ENCODE data around the gene CSMD2.
A peak's percentile ranks its signal among the peaks of the same experiment; 100 is the strongest.

CSMD2 gene

GRCh38 chr1:34166625-34167361 is 1.8 kb upstream of the CSMD2 start:
- peak; percentile 32 for DNase-seq (ENCODE audit: low read depth)
- TF ChIP-seq, protein P1, sequence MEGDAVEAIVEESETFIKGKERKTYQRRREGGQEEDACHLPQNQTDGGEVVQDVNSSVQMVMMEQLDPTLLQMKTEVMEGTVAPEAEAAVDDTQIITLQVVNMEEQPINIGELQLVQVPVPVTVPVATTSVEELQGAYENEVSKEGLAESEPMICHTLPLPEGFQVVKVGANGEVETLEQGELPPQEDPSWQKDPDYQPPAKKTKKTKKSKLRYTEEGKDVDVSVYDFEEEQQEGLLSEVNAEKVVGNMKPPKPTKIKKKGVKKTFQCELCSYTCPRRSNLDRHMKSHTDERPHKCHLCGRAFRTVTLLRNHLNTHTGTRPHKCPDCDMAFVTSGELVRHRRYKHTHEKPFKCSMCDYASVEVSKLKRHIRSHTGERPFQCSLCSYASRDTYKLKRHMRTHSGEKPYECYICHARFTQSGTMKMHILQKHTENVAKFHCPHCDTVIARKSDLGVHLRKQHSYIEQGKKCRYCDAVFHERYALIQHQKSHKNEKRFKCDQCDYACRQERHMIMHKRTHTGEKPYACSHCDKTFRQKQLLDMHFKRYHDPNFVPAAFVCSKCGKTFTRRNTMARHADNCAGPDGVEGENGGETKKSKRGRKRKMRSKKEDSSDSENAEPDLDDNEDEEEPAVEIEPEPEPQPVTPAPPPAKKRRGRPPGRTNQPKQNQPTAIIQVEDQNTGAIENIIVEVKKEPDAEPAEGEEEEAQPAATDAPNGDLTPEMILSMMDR (conservative IDR thresholded peaks at IDR 0.05; ENCODE audit: low read length) = no peak
- peak overlapping the region; percentile 76 for H3K4me3 ChIP-seq (ENCODE audit: low read length)

GRCh38 chr1:34166191-34166624 is 1.2 kb upstream of the CSMD2 start:
- TF ChIP-seq, protein P1 (conservative IDR thresholded peaks at IDR 0.05; ENCODE audit: low read length) = no peak
- H3K4me3 ChIP-seq (ENCODE audit: low read length) = peak overlapping the region; percentile 76
- DNase-seq (ENCODE audit: low read depth) = no peak

GRCh38 chr1:34165422-34165921 is 442 bp upstream of the CSMD2 start:
- peak overlapping the region; percentile 76 for H3K4me3 ChIP-seq (ENCODE audit: low read length)
- TF ChIP-seq, protein P1 (conservative IDR thresholded peaks at IDR 0.05; ENCODE audit: low read length) = no peak
- peak; percentile 36 for DNase-seq (ENCODE audit: low read depth)

GRCh38 chr1:34163792-34164731 is 968 bp downstream of the CSMD2 start:
- peak overlapping the region; percentile 76 for H3K4me3 ChIP-seq (ENCODE audit: low read length)
- peak; percentile 29 for DNase-seq (ENCODE audit: low read depth)
- TF ChIP-seq, protein P1 (conservative IDR thresholded peaks at IDR 0.05; ENCODE audit: low read length) = no peak

GRCh38 chr1:34162852-34163766 is 1.9 kb downstream of the CSMD2 start:
- peak overlapping the region; percentile 76 for H3K4me3 ChIP-seq (ENCODE audit: low read length)
- peak; percentile 97 for DNase-seq (ENCODE audit: low read depth)
- TF ChIP-seq, protein P1 (conservative IDR thresholded peaks at IDR 0.05; ENCODE audit: low read length) = peak; percentile 80

GRCh38 chr1:34156739-34157138 is 8.3 kb downstream of the CSMD2 start:
- TF ChIP-seq, protein P1 (conservative IDR thresholded peaks at IDR 0.05; ENCODE audit: low read length) = no peak
- no peak overlapping the region for H3K4me3 ChIP-seq (ENCODE audit: low read length)
- no peak for DNase-seq (ENCODE audit: low read depth)

All from AG10803 (cell line).